HCT116 (cell line): ENCODE measurements around the gene MRPL45.

Experiments used
- CEBPB ChIP-seq: IDR thresholded peaks from 2 replicates; pipeline ENCODE4 v1.6.1; 2012; ENCODE audit warnings: low read depth
- CTCF ChIP-seq, 3 experiments: fragments of 200-600 bp in 1 of 3; sonication (generic) in 1 of 3; IDR thresholded peaks in 2 of 3; conservative IDR thresholded peaks in 1 of 3; 2 replicates each; pipeline ENCODE4 v1.5.1; 2012 to 2017; ENCODE audit warnings: low read depth in 2 of 3, low read length in 2 of 3, antibody characterized with exemption in 1 of 3, borderline replicate concordance in 1 of 3, control low read depth in 1 of 3, mild to moderate bottlenecking in 1 of 3, mixed read lengths in 1 of 3, mixed run types in 1 of 3, moderate library complexity in 1 of 3; ENCODE audit not compliant: insufficient read depth in 1 of 3
- EGR1 ChIP-seq: IDR thresholded peaks from 2 replicates; pipeline ENCODE4 v1.6.1; 2012; ENCODE audit warnings: low read depth
- ELF1 ChIP-seq: IDR thresholded peaks from 2 replicates; pipeline ENCODE4 v1.6.1; 2012; ENCODE audit warnings: low read depth, borderline replicate concordance
- EZH2phosphoT487 ChIP-seq: fragments of 200-600 bp; IDR thresholded peaks from 2 replicates; pipeline ENCODE4 v1.6.1; 2018; ENCODE audit warnings: antibody characterized with exemption, borderline replicate concordance
- POLR2AphosphoS5 ChIP-seq: IDR thresholded peaks from 2 replicates; pipeline ENCODE4 v1.6.1; 2011; ENCODE audit warnings: mild to moderate bottlenecking, low read depth, low read length, moderate library complexity
- YY1 ChIP-seq: IDR thresholded peaks from 2 replicates; pipeline ENCODE4 v1.6.1; 2011; ENCODE audit warnings: low read length, low read depth, moderate library complexity, mild to moderate bottlenecking; ENCODE audit not compliant: insufficient replicate concordance; ENCODE audit errors: extremely low read depth
- ZNF274 ChIP-seq: fragments of 200-500 bp; sonication (Bioruptor generic); IDR thresholded peaks from 2 replicates; pipeline ENCODE4 v1.6.1; 2014; ENCODE audit warnings: mild to moderate bottlenecking, low read depth, low read length, inconsistent platforms
- TF ChIP-seq, protein P1 (sequence below): IDR thresholded peaks from 2 replicates; pipeline ENCODE4 v1.6.1; 2012; ENCODE audit warnings: low read depth

DNA sequence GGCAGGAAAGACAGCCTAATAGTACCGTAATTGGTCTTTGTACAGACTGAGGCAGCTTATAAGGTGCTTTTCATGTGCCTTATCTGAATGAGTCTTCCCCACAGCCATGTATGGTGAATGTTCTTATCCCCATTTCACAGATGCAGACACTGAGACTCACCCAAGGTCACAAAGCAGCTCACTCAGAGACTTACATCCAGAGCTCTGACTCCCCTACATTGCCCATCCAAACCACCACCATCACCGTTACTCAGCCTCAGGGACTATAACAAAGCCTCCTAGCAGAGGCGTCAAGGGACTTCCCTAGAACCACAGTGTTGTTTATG lies 47.4 kb downstream of the MRPL45 start:
- no peak for TF ChIP-seq POLR2AphosphoS5
- TF ChIP-seq CEBPB: no peak
- no peak for TF ChIP-seq EGR1
- TF ChIP-seq ZNF274: no peak
- TF ChIP-seq EZH2phosphoT487: no peak
- no peak for TF ChIP-seq CTCF (IDR thresholded peaks at IDR 0.05 in 2 of 3, conservative IDR thresholded peaks at IDR 0.05 in 1 of 3; ENCODE audit: borderline replicate concordance in 1 of 3, insufficient read depth in 1 of 3, low read depth in 2 of 3, low read length in 2 of 3)
- TF ChIP-seq, protein P1, sequence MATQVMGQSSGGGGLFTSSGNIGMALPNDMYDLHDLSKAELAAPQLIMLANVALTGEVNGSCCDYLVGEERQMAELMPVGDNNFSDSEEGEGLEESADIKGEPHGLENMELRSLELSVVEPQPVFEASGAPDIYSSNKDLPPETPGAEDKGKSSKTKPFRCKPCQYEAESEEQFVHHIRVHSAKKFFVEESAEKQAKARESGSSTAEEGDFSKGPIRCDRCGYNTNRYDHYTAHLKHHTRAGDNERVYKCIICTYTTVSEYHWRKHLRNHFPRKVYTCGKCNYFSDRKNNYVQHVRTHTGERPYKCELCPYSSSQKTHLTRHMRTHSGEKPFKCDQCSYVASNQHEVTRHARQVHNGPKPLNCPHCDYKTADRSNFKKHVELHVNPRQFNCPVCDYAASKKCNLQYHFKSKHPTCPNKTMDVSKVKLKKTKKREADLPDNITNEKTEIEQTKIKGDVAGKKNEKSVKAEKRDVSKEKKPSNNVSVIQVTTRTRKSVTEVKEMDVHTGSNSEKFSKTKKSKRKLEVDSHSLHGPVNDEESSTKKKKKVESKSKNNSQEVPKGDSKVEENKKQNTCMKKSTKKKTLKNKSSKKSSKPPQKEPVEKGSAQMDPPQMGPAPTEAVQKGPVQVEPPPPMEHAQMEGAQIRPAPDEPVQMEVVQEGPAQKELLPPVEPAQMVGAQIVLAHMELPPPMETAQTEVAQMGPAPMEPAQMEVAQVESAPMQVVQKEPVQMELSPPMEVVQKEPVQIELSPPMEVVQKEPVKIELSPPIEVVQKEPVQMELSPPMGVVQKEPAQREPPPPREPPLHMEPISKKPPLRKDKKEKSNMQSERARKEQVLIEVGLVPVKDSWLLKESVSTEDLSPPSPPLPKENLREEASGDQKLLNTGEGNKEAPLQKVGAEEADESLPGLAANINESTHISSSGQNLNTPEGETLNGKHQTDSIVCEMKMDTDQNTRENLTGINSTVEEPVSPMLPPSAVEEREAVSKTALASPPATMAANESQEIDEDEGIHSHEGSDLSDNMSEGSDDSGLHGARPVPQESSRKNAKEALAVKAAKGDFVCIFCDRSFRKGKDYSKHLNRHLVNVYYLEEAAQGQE: no peak
- no peak for TF ChIP-seq ELF1
- TF ChIP-seq YY1: no peak
